22Rv1 (cell line): ENCODE data around the gene ZNF846.

Experiments used
- ZFX ChIP-seq: fragments of 450-650 bp; IDR thresholded peaks from 2 replicates; pipeline ENCODE4 v1.6.1; 2017; ENCODE audit warnings: antibody characterized with exemption, borderline replicate concordance
- TF ChIP-seq, protein P1 (sequence below): fragments of 450-650 bp; IDR thresholded peaks from 2 replicates; pipeline ENCODE4 v1.5.1; 2017; ENCODE audit warnings: mild to moderate bottlenecking

DNA sequence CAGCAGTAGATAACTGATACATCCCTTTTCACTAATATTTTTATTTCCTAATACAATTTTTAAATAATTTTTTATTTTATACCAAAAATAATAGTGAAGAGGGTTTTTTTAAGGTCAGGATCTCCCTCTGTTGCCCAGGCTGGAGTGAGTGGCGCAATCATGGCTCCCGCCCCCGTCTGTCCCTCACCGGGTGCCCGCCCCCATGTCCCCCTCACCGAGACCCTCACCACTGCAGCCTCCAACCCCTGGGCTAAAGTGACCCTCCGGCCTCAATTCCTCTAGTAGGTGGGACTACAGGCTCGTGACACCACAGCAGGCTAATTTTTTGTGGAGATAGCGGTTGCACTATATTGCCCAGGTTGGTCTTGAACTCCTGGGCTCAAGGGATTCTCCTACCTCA lies 17.8 kb upstream of the ZNF846 start:
- TF ChIP-seq, protein P1, sequence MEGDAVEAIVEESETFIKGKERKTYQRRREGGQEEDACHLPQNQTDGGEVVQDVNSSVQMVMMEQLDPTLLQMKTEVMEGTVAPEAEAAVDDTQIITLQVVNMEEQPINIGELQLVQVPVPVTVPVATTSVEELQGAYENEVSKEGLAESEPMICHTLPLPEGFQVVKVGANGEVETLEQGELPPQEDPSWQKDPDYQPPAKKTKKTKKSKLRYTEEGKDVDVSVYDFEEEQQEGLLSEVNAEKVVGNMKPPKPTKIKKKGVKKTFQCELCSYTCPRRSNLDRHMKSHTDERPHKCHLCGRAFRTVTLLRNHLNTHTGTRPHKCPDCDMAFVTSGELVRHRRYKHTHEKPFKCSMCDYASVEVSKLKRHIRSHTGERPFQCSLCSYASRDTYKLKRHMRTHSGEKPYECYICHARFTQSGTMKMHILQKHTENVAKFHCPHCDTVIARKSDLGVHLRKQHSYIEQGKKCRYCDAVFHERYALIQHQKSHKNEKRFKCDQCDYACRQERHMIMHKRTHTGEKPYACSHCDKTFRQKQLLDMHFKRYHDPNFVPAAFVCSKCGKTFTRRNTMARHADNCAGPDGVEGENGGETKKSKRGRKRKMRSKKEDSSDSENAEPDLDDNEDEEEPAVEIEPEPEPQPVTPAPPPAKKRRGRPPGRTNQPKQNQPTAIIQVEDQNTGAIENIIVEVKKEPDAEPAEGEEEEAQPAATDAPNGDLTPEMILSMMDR = no peak
- no peak for TF ChIP-seq ZFX
